ENCODE data around the gene RPL7L1.
A peak's percentile ranks its signal among the peaks of the same experiment; 100 is the strongest.

GRCh38 chr6:42928986-42929820, 49.8 kb downstream of the RPL7L1 start, which contains the start of gene CNPY3:
- TF ChIP-seq POLR2A (IDR thresholded peaks at IDR 0.05; ENCODE audit: low read length), result peak; percentile 91
- no peak for TF ChIP-seq GATA1 (IDR thresholded peaks at IDR 0.05; ENCODE audit: low read depth, low read length)

Data from erythroblast (primary cell).